Parathyroid adenoma (tissue), 2 donors: Measurements from ENCODE around the gene TCF4.

Experiments
- H2AFZ ChIP-seq: fragments of 300-600 bp; sonication (generic); one replicate; pipeline ENCODE4 v1.7.0; 2017; ENCODE audit warnings: antibody characterized with exemption, mild to moderate bottlenecking
- H3K27ac ChIP-seq: fragments of 300-600 bp; sonication (generic); one replicate; pipeline ENCODE4 v1.7.0; 2017
- H3K27me3 ChIP-seq: fragments of 300-600 bp; sonication (generic); one replicate; pipeline ENCODE4 v1.7.0; 2017; ENCODE audit warnings: low read length; ENCODE audit not compliant: control insufficient read depth, insufficient read depth
- H3K36me3 ChIP-seq: fragments of 300-600 bp; sonication (generic); one replicate; pipeline ENCODE4 v1.7.0; 2017; ENCODE audit warnings: low read length; ENCODE audit not compliant: control insufficient read depth, insufficient read depth
- H3K4me1 ChIP-seq: fragments of 300-600 bp; sonication (generic); one replicate; pipeline ENCODE4 v1.7.0; 2017; ENCODE audit warnings: control low read depth
- H3K4me2 ChIP-seq: fragments of 300-600 bp; sonication (generic); one replicate; pipeline ENCODE4 v1.7.0; 2017; ENCODE audit warnings: low read length
- H3K4me3 ChIP-seq: fragments of 300-600 bp; sonication (generic); one replicate; pipeline ENCODE4 v1.7.0; 2017; ENCODE audit warnings: low read depth, low read length
- H3K79me2 ChIP-seq: fragments of 300-600 bp; sonication (generic); one replicate; pipeline ENCODE4 v1.7.0; 2017; ENCODE audit warnings: control low read depth
- H3K9ac ChIP-seq: fragments of 300-600 bp; sonication (generic); one replicate; pipeline ENCODE4 v1.7.0; 2017; ENCODE audit warnings: mild to moderate bottlenecking
- H3K9me3 ChIP-seq: fragments of 300-600 bp; sonication (generic); one replicate; pipeline ENCODE4 v1.7.0; 2017; ENCODE audit warnings: low read length; ENCODE audit not compliant: control insufficient read depth
- TF ChIP-seq, protein P1 (sequence below): fragments of 300-600 bp; sonication (generic); IDR thresholded peaks from one replicate; pipeline ENCODE4 v1.7.0; 2017; ENCODE audit warnings: antibody characterized with exemption, mild to moderate bottlenecking
- donor health status: primary hyperparathyroidism.

Gene TCF4

DNA sequence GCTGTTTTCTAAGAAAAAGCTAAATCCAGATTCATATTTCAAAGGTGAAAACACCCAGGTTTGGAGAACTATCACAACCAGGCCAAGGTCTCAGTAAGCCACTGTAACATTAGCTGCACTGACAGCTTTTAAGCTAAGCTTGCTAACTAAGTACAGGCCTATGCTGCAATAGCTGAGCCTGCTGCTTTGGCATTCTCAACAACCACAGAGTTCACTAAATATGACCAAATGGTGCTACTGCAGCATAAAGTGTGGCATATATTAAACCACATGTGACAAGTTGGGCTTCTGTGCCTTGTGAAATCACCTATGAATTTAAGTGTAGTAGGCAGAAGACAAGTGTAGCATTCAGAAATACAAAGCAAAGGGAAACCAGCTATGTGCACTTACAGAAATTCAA, 206.7 kb downstream of the TCF4 start:
- Histone ChIP-seq H3K36me3 (no peaks in the 10 kb centered on the region), H3K27me3 (no peaks in the 10 kb centered on the region), H3K79me2 (peaks cover 4% of the 10 kb centered on the region), H3K9me3 (no peaks in the 10 kb centered on the region), H3K9ac (no peak overlapping the region), H3K4me1 (no peaks in the 10 kb centered on the region), H3K4me2 (no peak overlapping the region), H2AFZ (no peak overlapping the region), H3K27ac (no peak overlapping the region), H3K4me3 (no peak overlapping the region)
- TF ChIP-seq, protein P1, sequence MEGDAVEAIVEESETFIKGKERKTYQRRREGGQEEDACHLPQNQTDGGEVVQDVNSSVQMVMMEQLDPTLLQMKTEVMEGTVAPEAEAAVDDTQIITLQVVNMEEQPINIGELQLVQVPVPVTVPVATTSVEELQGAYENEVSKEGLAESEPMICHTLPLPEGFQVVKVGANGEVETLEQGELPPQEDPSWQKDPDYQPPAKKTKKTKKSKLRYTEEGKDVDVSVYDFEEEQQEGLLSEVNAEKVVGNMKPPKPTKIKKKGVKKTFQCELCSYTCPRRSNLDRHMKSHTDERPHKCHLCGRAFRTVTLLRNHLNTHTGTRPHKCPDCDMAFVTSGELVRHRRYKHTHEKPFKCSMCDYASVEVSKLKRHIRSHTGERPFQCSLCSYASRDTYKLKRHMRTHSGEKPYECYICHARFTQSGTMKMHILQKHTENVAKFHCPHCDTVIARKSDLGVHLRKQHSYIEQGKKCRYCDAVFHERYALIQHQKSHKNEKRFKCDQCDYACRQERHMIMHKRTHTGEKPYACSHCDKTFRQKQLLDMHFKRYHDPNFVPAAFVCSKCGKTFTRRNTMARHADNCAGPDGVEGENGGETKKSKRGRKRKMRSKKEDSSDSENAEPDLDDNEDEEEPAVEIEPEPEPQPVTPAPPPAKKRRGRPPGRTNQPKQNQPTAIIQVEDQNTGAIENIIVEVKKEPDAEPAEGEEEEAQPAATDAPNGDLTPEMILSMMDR, result no peak

DNA sequence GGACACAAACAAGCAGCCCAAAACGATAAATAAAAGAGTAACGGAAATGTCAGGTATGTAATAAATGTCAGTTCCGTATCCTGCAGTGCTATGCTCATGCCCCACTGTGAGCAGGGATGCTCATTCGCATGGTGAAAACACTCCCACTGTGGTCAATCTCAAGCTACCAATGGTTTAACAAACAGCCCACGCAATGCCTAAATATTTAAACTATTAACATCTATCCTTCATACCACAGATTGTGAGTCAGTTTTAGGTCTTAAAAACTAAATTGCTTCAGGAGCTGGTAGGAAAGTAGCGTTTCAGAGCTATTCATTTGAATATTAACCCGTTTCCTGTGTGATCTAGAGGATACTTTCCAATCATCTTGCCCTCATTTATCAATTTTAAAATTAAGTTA, 207.4 kb downstream of the TCF4 start:
- no peaks in the 10 kb centered on the region for H3K36me3 ChIP-seq

DNA sequence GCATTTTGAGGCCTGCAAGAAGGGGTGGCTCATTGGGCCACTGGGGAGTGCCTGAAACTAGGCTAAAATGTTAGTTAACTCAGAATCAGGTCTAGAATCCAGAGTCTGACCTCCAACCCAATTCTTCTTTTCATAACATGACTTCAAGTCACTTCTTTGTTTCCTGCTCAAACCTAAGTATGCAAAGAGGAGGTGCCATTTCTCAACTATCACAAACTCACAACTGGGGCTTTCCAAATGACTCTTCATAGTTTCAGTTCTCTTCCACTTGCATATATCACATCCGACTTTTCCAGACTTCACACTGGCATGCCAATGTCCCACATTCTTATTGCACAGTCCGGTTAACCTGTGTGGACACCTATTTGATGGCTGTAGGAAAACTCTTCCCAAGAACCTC, 211.6 kb downstream of the TCF4 start:
- no peak overlapping the region for H2AFZ ChIP-seq
- no peaks in the 10 kb centered on the region for H3K27me3 ChIP-seq
- TF ChIP-seq, protein P1, result no peak
- no peak overlapping the region for H3K4me2 ChIP-seq
- no peak overlapping the region for H3K27ac ChIP-seq
- no peaks in the 10 kb centered on the region for H3K9me3 ChIP-seq
- H3K4me1 ChIP-seq, result no peaks in the 10 kb centered on the region
- no peak overlapping the region for H3K9ac ChIP-seq
- peaks cover 4% of the 10 kb centered on the region for H3K79me2 ChIP-seq
- H3K4me3 ChIP-seq, result no peak overlapping the region
- no peaks in the 10 kb centered on the region for H3K36me3 ChIP-seq

More for the DNA sequence above, 207.4 kb downstream of the TCF4 start:
- Histone ChIP-seq H3K4me1 (no peaks in the 10 kb centered on the region), H3K9me3 (no peaks in the 10 kb centered on the region), H3K27me3 (no peaks in the 10 kb centered on the region), H2AFZ (no peak overlapping the region), H3K4me2 (no peak overlapping the region), H3K79me2 (peaks cover 4% of the 10 kb centered on the region), H3K27ac (no peak overlapping the region), H3K9ac (no peak overlapping the region), H3K4me3 (no peak overlapping the region)
- TF ChIP-seq, protein P1, result no peak

DNA sequence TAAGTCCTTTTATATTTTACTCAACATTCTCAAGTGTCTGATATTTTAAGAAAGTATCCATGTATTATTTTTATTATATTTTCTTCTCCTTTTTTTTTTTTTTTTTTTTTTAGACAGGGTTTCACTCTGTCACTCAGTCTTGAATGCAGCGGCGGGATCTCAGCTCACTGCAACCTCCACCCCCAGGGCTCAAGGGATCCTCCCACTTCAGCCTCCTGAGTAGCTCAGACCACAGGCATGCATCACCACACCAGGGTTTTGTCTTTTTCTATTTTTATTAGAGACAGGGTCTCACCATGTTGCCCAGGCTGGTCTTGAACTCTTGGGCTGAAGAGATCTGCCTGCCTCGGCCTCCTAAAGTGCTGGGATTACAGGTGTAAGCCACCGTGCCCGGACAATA, 212.1 kb downstream of the TCF4 start:
- no peak overlapping the region for H3K4me3 ChIP-seq
- no peaks in the 10 kb centered on the region for H3K9me3 ChIP-seq
- TF ChIP-seq, protein P1, result no peak
- H3K4me1 ChIP-seq, result no peaks in the 10 kb centered on the region
- H3K36me3 ChIP-seq, result no peaks in the 10 kb centered on the region
- H3K79me2 ChIP-seq, result peaks cover 4% of the 10 kb centered on the region
- no peak overlapping the region for H3K4me2 ChIP-seq
- H2AFZ ChIP-seq, result no peak overlapping the region
- no peak overlapping the region for H3K9ac ChIP-seq
- no peaks in the 10 kb centered on the region for H3K27me3 ChIP-seq
- no peak overlapping the region for H3K27ac ChIP-seq

DNA sequence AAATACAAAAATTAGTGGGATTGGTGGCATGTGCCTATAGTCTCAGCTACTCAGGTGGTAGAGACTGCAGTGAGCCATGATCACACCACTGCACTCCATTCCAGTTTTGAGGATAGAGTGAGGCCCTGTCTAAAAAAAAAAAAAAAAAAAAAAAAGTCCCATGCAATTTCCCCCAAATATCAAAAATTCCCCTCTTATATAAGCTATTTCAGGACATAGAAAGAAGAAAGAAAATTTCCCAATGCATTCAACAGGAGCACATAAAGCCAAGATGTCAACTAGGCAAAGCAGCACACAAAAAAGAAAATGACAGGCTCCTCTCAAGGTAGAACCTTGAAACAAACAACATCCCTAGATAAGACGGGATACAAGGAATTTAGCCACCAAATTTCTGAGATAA, 213.3 kb downstream of the TCF4 start:
- Histone ChIP-seq H3K27ac (no peak overlapping the region), H3K4me2 (no peak overlapping the region), H3K9ac (no peak overlapping the region), H3K4me1 (no peaks in the 10 kb centered on the region), H3K9me3 (no peaks in the 10 kb centered on the region), H3K27me3 (no peaks in the 10 kb centered on the region), H3K79me2 (no peaks in the 10 kb centered on the region), H2AFZ (no peak overlapping the region), H3K4me3 (no peak overlapping the region), H3K36me3 (no peaks in the 10 kb centered on the region)
- TF ChIP-seq, protein P1, result no peak
